H1 (cell line): Measurements from ENCODE around the gene CYP4F3. TPM values are rescaled to one million over a fixed set of nuclear protein-coding genes. Genes with fewer than 3 reads are reported as not detected.

Experiments used
- CTCF ChIA-PET: fragments of 300-600 bp; sonication (Branson Sonifier 250); formaldehyde crosslinking; loops from one replicate; lab custom pipeline; 2021; ENCODE audit not compliant: partially characterized antibody; lab: Charles Lee
- POLR2A ChIA-PET: fragments of 300-600 bp; sonication (Branson Sonifier 250); formaldehyde crosslinking; loops from one replicate; lab custom pipeline; 2021; ENCODE audit warnings: inconsistent platforms; ENCODE audit not compliant: partially characterized antibody; lab: Charles Lee
- DNase-seq, 2 experiments: peaks; one replicate each; pipeline versions ENCODE4 v3.0.0 to v3.0.0-alpha.2; 2010 to 2022; ENCODE audit warnings: low spot score in 2 of 2, low read depth in 1 of 2, mixed read lengths in 1 of 2
- FAIRE-seq: peaks from 2 replicates; lab custom pipeline; 2011; peaks lifted over from hg19 to GRCh38; lab: Jason Lieb, UNC
- H2AFZ ChIP-seq: 2 replicates; pipeline ENCODE4 v1.8.1; 2012; ENCODE audit warnings: low read length, inconsistent platforms
- H2AK5ac ChIP-seq: 2 replicates; pipeline ENCODE4 v1.6.1; 2013; ENCODE audit warnings: low read depth, low read length
- H2BK120ac ChIP-seq: replicated peaks from 2 replicates; pipeline ENCODE3; 2013; ENCODE audit warnings: low read depth, low read length, inconsistent platforms
- H2BK12ac ChIP-seq: 2 replicates; pipeline ENCODE4 v1.6.1; 2013; ENCODE audit warnings: low read depth, low read length
- H2BK15ac ChIP-seq: 2 replicates; pipeline ENCODE4 v1.6.1; 2013; ENCODE audit warnings: low read length
- H2BK20ac ChIP-seq: 2 replicates; pipeline ENCODE4 v1.6.1; 2013; ENCODE audit warnings: low read length
- H2BK5ac ChIP-seq: 2 replicates; pipeline ENCODE4 v1.6.1; 2013; ENCODE audit warnings: low read depth, low read length
- H3K14ac ChIP-seq: 2 replicates; pipeline ENCODE4 v1.6.1; 2013; ENCODE audit warnings: inconsistent platforms; ENCODE audit not compliant: insufficient read length
- H3K18ac ChIP-seq: 2 replicates; pipeline ENCODE4 v1.6.1; 2013; ENCODE audit warnings: low read length; ENCODE audit errors: extremely low read depth
- H3K23ac ChIP-seq: 2 replicates; pipeline ENCODE4 v1.6.1; 2013; ENCODE audit warnings: inconsistent platforms; ENCODE audit not compliant: insufficient read length
- H3K23me2 ChIP-seq: 2 replicates; pipeline ENCODE4 v1.6.1; 2013; ENCODE audit warnings: low read depth, low read length
- H3K27ac ChIP-seq: 2 replicates; pipeline ENCODE4 v1.6.1; 2011; ENCODE audit warnings: low read depth, low read length, inconsistent platforms
- H3K27me3 ChIP-seq, 4 experiments: replicated peaks in 1 of 4; 1 replicate in 1 of 4; 2 replicates in 3 of 4; pipeline versions ENCODE4 v1.6.1 to v1.8.1; 2011 to 2013; ENCODE audit warnings: low read length in 3 of 4, mild to moderate bottlenecking in 3 of 4, inconsistent platforms in 2 of 4, mixed read lengths in 2 of 4, moderate library complexity in 1 of 4; ENCODE audit not compliant: control insufficient read depth in 3 of 4, insufficient read depth in 3 of 4; ENCODE audit errors: extremely low read depth in 1 of 4
- H3K36me3 ChIP-seq, 4 experiments: 2 replicates each; pipeline versions ENCODE4 v1.6.1 to v1.8.1; 2011 to 2013; ENCODE audit warnings: mild to moderate bottlenecking in 4 of 4, low read length in 3 of 4, moderate library complexity in 2 of 4, control low read depth in 1 of 4, inconsistent platforms in 1 of 4; ENCODE audit not compliant: insufficient read depth in 4 of 4, control insufficient read depth in 2 of 4
- H3K4ac ChIP-seq: replicated peaks from 2 replicates; pipeline ENCODE3; 2013; ENCODE audit warnings: low read length, low read depth, mixed read lengths, inconsistent platforms; ENCODE audit not compliant: insufficient read length
- H3K4me1 ChIP-seq, 4 experiments: replicated peaks in 1 of 4; 1 replicate in 1 of 4; 2 replicates in 3 of 4; pipeline versions ENCODE4 v1.6.1 to v1.8.1; 2011 to 2013; ENCODE audit warnings: low read length in 3 of 4, inconsistent platforms in 2 of 4, mixed read lengths in 1 of 4; ENCODE audit not compliant: insufficient read depth in 4 of 4, control insufficient read depth in 3 of 4
- H3K4me2 ChIP-seq, 2 experiments: 2 replicates each; pipeline versions ENCODE4 v1.6.1 to v1.8.1; 2011 to 2013; ENCODE audit warnings: low read depth in 2 of 2, low read length in 2 of 2, control low read depth in 1 of 2, inconsistent platforms in 1 of 2, mild to moderate bottlenecking in 1 of 2; ENCODE audit not compliant: insufficient read depth in 1 of 2
- H3K4me3 ChIP-seq, 4 experiments: fragments of 200-600, 300-600 bp in 1 of 4; sonication (generic), shearing (Covaris generic), sonication (Bioruptor Twin) in 1 of 4; 2 replicates each; pipeline versions ENCODE4 v1.5.1 to v1.8.1; 2011 to 2016; ENCODE audit warnings: low read length in 4 of 4, low read depth in 3 of 4, control low read depth in 2 of 4, inconsistent platforms in 2 of 4, mild to moderate bottlenecking in 2 of 4, mixed read lengths in 1 of 4, moderate library complexity in 1 of 4; ENCODE audit not compliant: insufficient read depth in 2 of 4; ENCODE audit errors: extremely low read depth in 1 of 4
- H3K56ac ChIP-seq: replicated peaks from 2 replicates; pipeline ENCODE3; 2013; ENCODE audit warnings: low read depth, mild to moderate bottlenecking, mixed read lengths, low read length, inconsistent platforms; ENCODE audit not compliant: insufficient read length
- H3K79me1 ChIP-seq: 2 replicates; pipeline ENCODE4 v1.6.1; 2013; ENCODE audit warnings: low read depth, low read length, control low read depth
- H3K79me2 ChIP-seq, 2 experiments: 2 replicates each; pipeline versions ENCODE4 v1.6.1 to v1.8.1; 2012 to 2013; ENCODE audit warnings: low read length in 2 of 2, mild to moderate bottlenecking in 2 of 2, inconsistent platforms in 1 of 2; ENCODE audit not compliant: insufficient read depth in 2 of 2, control insufficient read depth in 1 of 2
- H3K9ac ChIP-seq, 4 experiments: replicated peaks in 1 of 4; 1 replicate in 1 of 4; 2 replicates in 3 of 4; pipeline versions ENCODE4 v1.6.1 to v1.8.1; 2011 to 2013; ENCODE audit warnings: low read depth in 3 of 4, low read length in 3 of 4, control low read depth in 2 of 4, mild to moderate bottlenecking in 2 of 4, moderate library complexity in 2 of 4, inconsistent platforms in 1 of 4; ENCODE audit errors: extremely low read depth in 1 of 4
- H3K9me3 ChIP-seq, 2 experiments: 2 replicates each; pipeline versions ENCODE4 v1.6.1 to v1.8.1; 2012 to 2013; ENCODE audit warnings: mild to moderate bottlenecking in 2 of 2, moderate library complexity in 2 of 2, control low read depth in 1 of 2, inconsistent platforms in 1 of 2, low read depth in 1 of 2, low read length in 1 of 2, mixed read lengths in 1 of 2; ENCODE audit not compliant: insufficient read depth in 2 of 2
- H4K20me1 ChIP-seq, 2 experiments: replicated peaks in 1 of 2; 2 replicates each; pipeline versions ENCODE3 to v1.8.1; 2011 to 2013; ENCODE audit warnings: inconsistent platforms in 2 of 2, low read length in 2 of 2, mild to moderate bottlenecking in 1 of 2; ENCODE audit not compliant: insufficient read depth in 2 of 2, control insufficient read depth in 1 of 2
- H4K5ac ChIP-seq: 2 replicates; pipeline ENCODE4 v1.6.1; 2013; ENCODE audit warnings: low read length, low read depth, mixed read lengths, inconsistent platforms; ENCODE audit not compliant: insufficient read length
- H4K8ac ChIP-seq: 2 replicates; pipeline ENCODE4 v1.8.0; 2013; ENCODE audit warnings: mild to moderate bottlenecking, moderate library complexity, low read length, inconsistent platforms; ENCODE audit not compliant: insufficient read depth; ENCODE audit errors: extremely low read depth
- H4K91ac ChIP-seq: replicated peaks from 2 replicates; pipeline ENCODE3; 2013; ENCODE audit warnings: low read length, mixed read lengths, inconsistent platforms; ENCODE audit not compliant: insufficient read length
- ASH2L ChIP-seq: fragments of 200-600, 300-600 bp; sonication (generic); IDR thresholded peaks from one replicate; pipeline ENCODE4 v1.7.1; 2017; ENCODE audit warnings: low read length
- ATF3 ChIP-seq: IDR thresholded peaks from 2 replicates; pipeline ENCODE4 v1.6.1; 2011; ENCODE audit warnings: low read depth, mild to moderate bottlenecking, low read length; ENCODE audit not compliant: insufficient read depth
- BRCA1 ChIP-seq: IDR thresholded peaks from 2 replicates; pipeline ENCODE4 v1.6.1; 2012; ENCODE audit warnings: low read depth, low read length, improper control_type of control experiment
- CBX5 ChIP-seq: fragments of 300-800, 300-1000 bp; sonication (generic); IDR thresholded peaks from 2 replicates; pipeline ENCODE4 v1.7.1; 2016; ENCODE audit warnings: antibody characterized with exemption, low read length, low read depth
- EZH2 ChIP-seq: fragments of 200-600 bp; sonication (generic); IDR thresholded peaks from 2 replicates; pipeline ENCODE4 v1.7.1; 2012; ENCODE audit warnings: low read depth, mild to moderate bottlenecking, moderate library complexity, low read length, inconsistent platforms; ENCODE audit not compliant: severe bottlenecking
- FOSL1 ChIP-seq: IDR thresholded peaks from 2 replicates; pipeline ENCODE4 v1.6.1; 2011; ENCODE audit warnings: mild to moderate bottlenecking, low read depth, low read length, moderate library complexity; ENCODE audit not compliant: insufficient read depth
- GTF2F1 ChIP-seq: IDR thresholded peaks from 2 replicates; pipeline ENCODE4 v1.6.1; 2012; ENCODE audit warnings: low read depth, low read length, improper control_type of control experiment, borderline replicate concordance
- NRF1 ChIP-seq: IDR thresholded peaks from 2 replicates; pipeline ENCODE4 v1.6.1; 2011; ENCODE audit warnings: mild to moderate bottlenecking, low read depth, low read length, improper control_type of control experiment
- POLR2AphosphoS5 ChIP-seq: IDR thresholded peaks from 2 replicates; pipeline ENCODE4 v1.6.1; 2011; ENCODE audit warnings: low read depth, low read length
- RFX5 ChIP-seq: IDR thresholded peaks from 2 replicates; pipeline ENCODE4 v1.6.1; 2011; ENCODE audit warnings: low read depth, low read length, improper control_type of control experiment, borderline replicate concordance
- SIN3A ChIP-seq, 2 experiments: IDR thresholded peaks in 1 of 2; conservative IDR thresholded peaks in 1 of 2; 2 replicates each; pipeline ENCODE4 v1.6.1; 2011 to 2012; ENCODE audit warnings: low read length in 2 of 2, improper control_type of control experiment in 1 of 2, low read depth in 1 of 2, mild to moderate bottlenecking in 1 of 2
- SIRT6 ChIP-seq: IDR thresholded peaks from one replicate; pipeline ENCODE4 v1.7.1; 2012; ENCODE audit warnings: low read length, inconsistent platforms
- TCF12 ChIP-seq: IDR thresholded peaks from 2 replicates; pipeline ENCODE4 v1.6.1; 2011; ENCODE audit warnings: low read depth, mild to moderate bottlenecking, low read length
- WGBS, 2 experiments: shearing (Covaris generic) in 1 of 2; methylation state at CpG; one replicate each; pipeline versions ENCODE4 v1.1.6 to v1.1.7; 2013 to 2015; ENCODE audit warnings: low lambda C conversion rate in 2 of 2, mixed read lengths in 2 of 2, inconsistent platforms in 1 of 2, low coverage in 1 of 2, missing lambda C conversion rate in 1 of 2; ENCODE audit not compliant: insufficient replicate concordance in 2 of 2, insufficient coverage in 1 of 2, insufficient read length in 1 of 2; ENCODE audit errors: extremely low coverage in 1 of 2, missing lambda C conversion rate in 1 of 2; 5-methylcytosine and 5-hydroxymethylcytosine counted together
- polyA plus RNA-seq, 7 experiments: library from polyadenylated mRNA; depleted of rRNA in 3 of 7; stranded (reverse) in 5 of 7; unstranded in 2 of 7; fragments of >200 nt in 5 of 7; fragments of 200-250 nt in 2 of 7; gene quantifications; 1 replicate in 5 of 7; 2 replicates in 1 of 7; 4 replicates in 1 of 7; pipeline versions ENCODE4 v1.2.1 to v1.2.3, GENCODE V29; 2011 to 2013; ENCODE audit warnings: missing spikeins in 2 of 7, mixed read lengths in 2 of 7
- total RNA-seq: library from RNA; stranded (reverse); fragmentation: NEBNext Ultra II Directional; extraction: Animal tissue kit (Norgen Biotek cat#: 25700); gene quantifications from 2 replicates; pipeline ENCODE4 v1.2.1, GENCODE V29; 2021

The CYP4F3 gene
- total and polyA plus RNA-seq, 2 of the 8 experiments (the other 6 are each of a cell fraction or from before 2014, with no cell fraction given) = not detected

GRCh38 chr19:15666883-15667282 lies 26.2 kb downstream of the CYP4F3 start:
- POLR2A ChIA-PET = no interaction called here
- Histone ChIP-seq H3K56ac (no peak overlapping the region), H2AK5ac (no peak overlapping the region), H3K23me2 (no peaks in the 10 kb centered on the region), H2BK5ac (no peak overlapping the region), H3K9me3 (peaks cover 83 to 87% of the 10 kb centered on the region in 2 experiments), H2BK12ac (no peak overlapping the region), H3K4me3 (no peak overlapping the region), H3K36me3 (no peaks in the 10 kb centered on the region; a peak in 1 of 8 replicates), H3K4ac (no peak overlapping the region), H3K9ac (no peak overlapping the region), H3K27ac (no peak overlapping the region), H4K91ac (no peak overlapping the region), H2BK20ac (no peak overlapping the region), H2BK15ac (no peak overlapping the region), H3K23ac (no peak overlapping the region), H3K27me3 (no peaks in the 10 kb centered on the region), H3K14ac (no peak overlapping the region), H3K79me1 (no peaks in the 10 kb centered on the region), H4K20me1 (no peaks in the 10 kb centered on the region), H3K4me2 (no peak overlapping the region), H3K79me2 (no peaks in the 10 kb centered on the region), H4K5ac (no peak overlapping the region), H3K4me1 (no peaks in the 10 kb centered on the region), H2AFZ (no peak overlapping the region), H4K8ac (no peak overlapping the region), H3K18ac (no peak overlapping the region), H2BK120ac (no peak overlapping the region)
- FAIRE-seq (no peak), DNase-seq (no peak)
- 66% methylated on average over 4 of the region's 4 CpGs; no CpG with 5 or more reads in 1 of the 2 experiments for WGBS, 2 experiments
- CTCF ChIA-PET = interaction anchor here (1.3 kb wide), 1 partner anchor 11 kb away, joined by 3 read pairs; no protein-coding TSS in a partner anchor
- TF ChIP-seq SIRT6 (no peak), CBX5 (no peak), TCF12 (no peak), ATF3 (no peak), SIN3A (conservative IDR thresholded peaks at IDR 0.05 in 1 of 2, IDR thresholded peaks at IDR 0.05 in 1 of 2; ENCODE audit: low read depth in 1 of 2, low read length in 2 of 2) (no peak), NRF1 (no peak), EZH2 (no peak), FOSL1 (no peak), RFX5 (no peak), ASH2L (no peak), POLR2AphosphoS5 (no peak), GTF2F1 (no peak), BRCA1 (no peak)
